Loucy (cell line): ENCODE results near the gene TFEB.

Experiments
- H2AFZ ChIP-seq: fragments of 200-600 bp; sonication (generic); 2 replicates; pipeline ENCODE4 v1.6.0; 2016; ENCODE audit warnings: antibody characterized with exemption, mild to moderate bottlenecking, low read length, moderate library complexity
- H3F3A ChIP-seq: fragments of 200-600 bp; 2 replicates; pipeline ENCODE4 v1.6.0; 2016; ENCODE audit warnings: antibody characterized with exemption, low read depth, mild to moderate bottlenecking
- H3K27me3 ChIP-seq: fragments of 200-600 bp; sonication (generic); 2 replicates; pipeline ENCODE4 v1.6.1; 2014; ENCODE audit warnings: low read length, mild to moderate bottlenecking; ENCODE audit not compliant: insufficient read depth, poor library complexity, severe bottlenecking
- H3K36me3 ChIP-seq: fragments of 200-600 bp; sonication (generic); 2 replicates; pipeline ENCODE4 v1.6.1; 2016; ENCODE audit warnings: low read length; ENCODE audit not compliant: insufficient read depth
- H3K4me1 ChIP-seq: fragments of 200-600 bp; sonication (generic); 2 replicates; pipeline ENCODE4 v1.5.1; 2014; ENCODE audit warnings: low read length, mild to moderate bottlenecking; ENCODE audit not compliant: insufficient read depth, poor library complexity, severe bottlenecking
- H3K4me2 ChIP-seq: fragments of 200-600 bp; sonication (generic); 2 replicates; pipeline ENCODE4 v1.6.0; 2014; ENCODE audit warnings: antibody characterized with exemption, low read length, low read depth, mild to moderate bottlenecking; ENCODE audit not compliant: poor library complexity, severe bottlenecking
- H3K4me3 ChIP-seq: fragments of 200-600 bp; sonication (generic); 2 replicates; pipeline ENCODE4 v1.5.1; 2014; ENCODE audit warnings: low read length, mild to moderate bottlenecking, mixed read lengths; ENCODE audit not compliant: poor library complexity, severe bottlenecking
- H3K79me2 ChIP-seq: fragments of 200-600 bp; sonication (generic); 2 replicates; pipeline ENCODE4 v1.6.1; 2014; ENCODE audit warnings: low read length; ENCODE audit not compliant: insufficient read depth
- H3K9ac ChIP-seq: fragments of 200-600 bp; sonication (generic); 2 replicates; pipeline ENCODE4 v1.6.0; 2014; ENCODE audit warnings: mild to moderate bottlenecking, low read depth, low read length, moderate library complexity; ENCODE audit not compliant: poor library complexity, severe bottlenecking
- H3K9me2 ChIP-seq: fragments of 200-600 bp; sonication (generic); replicated peaks from 2 replicates; pipeline ENCODE4 v1.6.1; 2016; ENCODE audit warnings: low read depth, low read length, mixed read lengths
- H3K9me3 ChIP-seq: fragments of 200-600 bp; sonication (generic); 2 replicates; pipeline ENCODE4 v1.6.1; 2014; ENCODE audit warnings: mild to moderate bottlenecking, antibody characterized with exemption, low read length, low read depth; ENCODE audit not compliant: insufficient read depth
- H4K20me1 ChIP-seq: fragments of 200-600 bp; sonication (generic); 2 replicates; pipeline ENCODE4 v1.6.0; 2014; ENCODE audit warnings: antibody characterized with exemption, low read length, mild to moderate bottlenecking; ENCODE audit not compliant: insufficient read depth, poor library complexity, severe bottlenecking
- CTCF ChIP-seq: fragments of 200-600 bp; sonication (generic); conservative IDR thresholded peaks from 2 replicates; pipeline ENCODE4 v1.5.1; 2014; ENCODE audit warnings: mild to moderate bottlenecking, antibody characterized with exemption, low read length
- EZH2phosphoT487 ChIP-seq: fragments of 200-600 bp; IDR thresholded peaks from 2 replicates; pipeline ENCODE4 v1.6.1; 2018; ENCODE audit warnings: antibody characterized with exemption, mild to moderate bottlenecking, moderate library complexity, borderline replicate concordance

Gene TFEB

GRCh38 chr6:41642090-41642959 lies 93.1 kb downstream of the TFEB start:
- H3K36me3 ChIP-seq: peaks cover 14% of the 10 kb centered on the region; the same call in 1 of the 2 replicates
- H3K4me2 ChIP-seq: peak overlapping the region; percentile 92
- H3K9ac ChIP-seq: peak overlapping the region; percentile 61
- no peaks in the 10 kb centered on the region for H3K9me3 ChIP-seq
- H4K20me1 ChIP-seq: peaks cover 18% of the 10 kb centered on the region
- H2AFZ ChIP-seq: no peak overlapping the region
- peaks cover 96% of the 10 kb centered on the region for H3K79me2 ChIP-seq
- no peaks in the 10 kb centered on the region for H3K9me2 ChIP-seq
- H3K27me3 ChIP-seq: no peaks in the 10 kb centered on the region
- no peaks in the 10 kb centered on the region for H3F3A ChIP-seq
- H3K4me1 ChIP-seq: peaks cover 73% of the 10 kb centered on the region
- H3K4me3 ChIP-seq: peak overlapping the region; percentile 92
- TF ChIP-seq EZH2phosphoT487: no peak
- no peak for TF ChIP-seq CTCF

DNA sequence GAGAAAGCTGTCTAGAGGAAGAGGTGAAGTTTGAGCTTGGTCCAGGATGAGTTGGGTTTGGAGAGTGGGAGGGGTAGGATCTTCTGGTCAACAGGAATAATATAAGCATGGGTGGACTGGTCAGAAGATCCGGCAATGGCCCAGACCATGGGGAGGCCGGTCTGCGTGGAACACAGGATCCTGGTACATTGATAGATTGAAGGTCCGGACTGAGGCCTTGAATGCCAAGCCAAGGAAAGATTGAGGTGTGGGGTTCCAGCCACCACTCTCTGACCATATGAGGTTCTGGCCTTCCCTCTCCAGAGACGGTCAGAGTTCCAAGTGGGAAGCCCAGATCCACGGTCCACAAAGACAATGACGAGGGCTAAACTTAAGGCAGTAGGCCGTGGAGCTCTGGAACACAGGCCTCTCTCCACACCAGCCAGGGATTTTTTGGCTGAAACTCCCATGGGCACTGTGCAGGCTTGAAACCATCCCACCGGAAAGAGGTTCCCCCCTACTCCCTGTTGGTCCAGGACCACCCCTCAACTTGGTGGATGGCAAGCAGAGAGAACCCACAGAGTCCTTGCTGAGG lies 94.0 kb downstream of the TFEB start:
- peaks cover 15% of the 10 kb centered on the region for H4K20me1 ChIP-seq
- no peaks in the 10 kb centered on the region for H3K9me3 ChIP-seq
- peak overlapping the region; percentile 92 for H3K4me2 ChIP-seq
- H3K4me1 ChIP-seq: peaks cover 77% of the 10 kb centered on the region
- no peaks in the 10 kb centered on the region for H3K9me2 ChIP-seq
- H3F3A ChIP-seq: no peaks in the 10 kb centered on the region
- H3K4me3 ChIP-seq: peak overlapping the region; percentile 92
- peaks cover 5% of the 10 kb centered on the region; the same call in 1 of the 2 replicates for H3K36me3 ChIP-seq
- H3K27me3 ChIP-seq: no peaks in the 10 kb centered on the region
- H3K79me2 ChIP-seq: peaks cover 95% of the 10 kb centered on the region
- peak overlapping the region; percentile 61 for H3K9ac ChIP-seq
- no peak overlapping the region for H2AFZ ChIP-seq
- TF ChIP-seq CTCF (no peak), EZH2phosphoT487 (no peak)

GRCh38 chr6:41640426-41640825 lies 95.0 kb downstream of the TFEB start:
- Histone ChIP-seq H3K9me3 (no peaks in the 10 kb centered on the region), H3K79me2 (peaks cover 85% of the 10 kb centered on the region), H3K9me2 (no peaks in the 10 kb centered on the region), H2AFZ (no peak overlapping the region), H3K4me1 (peaks cover 84% of the 10 kb centered on the region), H3K36me3 (no peaks in the 10 kb centered on the region), H4K20me1 (peaks cover 10% of the 10 kb centered on the region), H3K4me3 (peak overlapping the region; percentile 92), H3K9ac (peak overlapping the region; percentile 96), H3F3A (no peaks in the 10 kb centered on the region), H3K27me3 (no peaks in the 10 kb centered on the region), H3K4me2 (peak overlapping the region; percentile 92)
- no peak for TF ChIP-seq CTCF
- no peak for TF ChIP-seq EZH2phosphoT487
